HepG2 (cell line): ENCODE results near the gene AFAP1L2. TPM values are rescaled to one million over a fixed set of nuclear protein-coding genes. Genes with fewer than 3 reads are reported as not detected.

Experiments
- ATAC-seq: fragments of 200-7000 bp; cut with Tn5 transposase; 3 replicates; pipeline ENCODE4 v1.9.1; 2020; ENCODE audit warnings: mild to moderate bottlenecking, moderate library complexity
- BruUV-seq: library from RNA; stranded (reverse); fragments of 400-500 nt; replicated peaks from 2 replicates; lab custom pipeline; 2021; lab: Mats Ljungman, UMichigan
- CTCF ChIA-PET: fragments of 300-600 bp; formaldehyde crosslinking; extraction: SDS; loops from one replicate; lab custom pipeline; 2021; ENCODE audit warnings: low total read pairs, inconsistent platforms, low intra/inter-chr PET ratio; lab: Yijun Ruan, JAX
- POLR2A ChIA-PET: fragments of 350-600 bp; sonication (Branson Sonifier 250); formaldehyde crosslinking; loops from one replicate; lab custom pipeline; 2020; ENCODE audit warnings: antibody characterized with exemption, inconsistent platforms; lab: Yijun Ruan, JAX
- DNase-seq: peaks from one replicate; pipeline ENCODE4 v3.0.0-alpha.2; 2015; ENCODE audit warnings: low spot score
- FAIRE-seq: peaks from 3 replicates; lab custom pipeline; 2011; peaks lifted over from hg19 to GRCh38; lab: Jason Lieb, UNC
- H2AFZ ChIP-seq: one replicate; pipeline ENCODE4 v1.6.1; 2011; ENCODE audit warnings: low read length, inconsistent platforms
- H3K27ac ChIP-seq: fragments of 300-600 bp; 3 replicates; pipeline ENCODE4 v1.8.0; 2011; ENCODE audit warnings: mixed run types, mild to moderate bottlenecking, mixed read lengths, low read length, inconsistent platforms; ENCODE audit not compliant: insufficient read depth; ENCODE audit errors: extremely low read length
- H3K27me3 ChIP-seq, 2 experiments: fragments of 200-600 bp in 1 of 2; 2 replicates in 1 of 2; 3 replicates in 1 of 2; pipeline versions ENCODE4 v1.6.0 to v1.8.0; 2011; ENCODE audit warnings: low read length in 2 of 2, mild to moderate bottlenecking in 2 of 2, moderate library complexity in 2 of 2, inconsistent platforms in 1 of 2; ENCODE audit not compliant: insufficient read depth in 2 of 2, control insufficient read depth in 1 of 2
- H3K36me3 ChIP-seq, 2 experiments: fragments of 200-600 bp in 1 of 2; replicated peaks in 1 of 2; 2 replicates in 1 of 2; 3 replicates in 1 of 2; pipeline versions ENCODE4 v1.5.1 to v1.8.0; 2011; ENCODE audit warnings: low read length in 2 of 2, inconsistent platforms in 1 of 2; ENCODE audit not compliant: insufficient read depth in 2 of 2, control insufficient read depth in 1 of 2
- H3K4me1 ChIP-seq: 2 replicates; pipeline ENCODE4 v1.5.1; 2012; ENCODE audit warnings: low read length, inconsistent platforms; ENCODE audit not compliant: insufficient read depth
- H3K4me2 ChIP-seq: 2 replicates; pipeline ENCODE4 v1.6.0; 2011; ENCODE audit warnings: low read depth, low read length, inconsistent platforms
- H3K4me3 ChIP-seq, 3 experiments: fragments of 200-600 bp in 1 of 3; sonication (generic), shearing (Covaris generic) in 1 of 3; replicated peaks in 1 of 3; 2 replicates each; pipeline ENCODE4 v1.5.1; 2011 to 2016; ENCODE audit warnings: low read length in 3 of 3, inconsistent platforms in 2 of 3, low read depth in 2 of 3, mild to moderate bottlenecking in 2 of 3, control low read depth in 1 of 3, mixed read lengths in 1 of 3; ENCODE audit not compliant: insufficient read depth in 1 of 3
- H3K79me2 ChIP-seq: one replicate; pipeline ENCODE4 v1.6.1; 2011; ENCODE audit warnings: low read length, inconsistent platforms; ENCODE audit not compliant: insufficient read depth
- H3K9ac ChIP-seq: 2 replicates; pipeline ENCODE4 v1.6.0; 2011; ENCODE audit warnings: mild to moderate bottlenecking, low read depth, low read length, inconsistent platforms; ENCODE audit not compliant: insufficient read depth
- H3K9me3 ChIP-seq: 2 replicates; pipeline ENCODE4 v1.5.1; 2012; ENCODE audit warnings: mild to moderate bottlenecking, low read length
- H4K20me1 ChIP-seq: 2 replicates; pipeline ENCODE4 v1.6.0; 2011; ENCODE audit warnings: inconsistent platforms, mild to moderate bottlenecking, low read length, moderate library complexity; ENCODE audit not compliant: insufficient read depth
- ATF5 ChIP-seq: sonication (generic); formaldehyde crosslinking; IDR thresholded peaks from 2 replicates; pipeline ENCODE4 v1.4.0; 2020; ENCODE audit warnings: mild to moderate bottlenecking, low read depth, missing genetic modification reagents
- CBX1 ChIP-seq: IDR thresholded peaks from one replicate; pipeline ENCODE4 v1.6.1; 2016; ENCODE audit warnings: antibody characterized with exemption, low read depth
- EED ChIP-seq: sonication (generic); formaldehyde crosslinking; IDR thresholded peaks from 2 replicates; pipeline ENCODE4 v1.5.0; 2020; ENCODE audit warnings: mild to moderate bottlenecking, missing genetic modification reagents
- FOXK1 ChIP-seq: sonication (generic); formaldehyde crosslinking; IDR thresholded peaks from 2 replicates; pipeline ENCODE4 v1.4.0; 2020; ENCODE audit warnings: low read depth, missing genetic modification reagents, borderline replicate concordance
- KAT8 ChIP-seq: IDR thresholded peaks from 2 replicates; pipeline ENCODE4 v1.6.1; 2016; ENCODE audit warnings: missing genetic modification reagents, missing compliant biosample characterization
- KLF9 ChIP-seq: IDR thresholded peaks from 2 replicates; pipeline ENCODE4 v1.6.1; 2016; ENCODE audit warnings: low read depth
- ZBTB26 ChIP-seq: IDR thresholded peaks from 2 replicates; pipeline ENCODE4 v1.6.1; 2016; ENCODE audit warnings: missing compliant biosample characterization, missing genetic modification reagents, borderline replicate concordance
- ZBTB34 ChIP-seq: sonication (generic); formaldehyde crosslinking; IDR thresholded peaks from 2 replicates; pipeline ENCODE4 v1.8.0; 2022; ENCODE audit warnings: mild to moderate bottlenecking, missing genetic modification reagents
- ZNF414 ChIP-seq: sonication (generic); formaldehyde crosslinking; IDR thresholded peaks from 2 replicates; pipeline ENCODE4 v1.5.0; 2020; ENCODE audit warnings: missing genetic modification reagents
- ZNF510 ChIP-seq: sonication (generic); formaldehyde crosslinking; IDR thresholded peaks from 2 replicates; pipeline ENCODE4 v1.4.0; 2020; ENCODE audit warnings: low read depth, mild to moderate bottlenecking, missing genetic modification reagents
- ZNF720 ChIP-seq: sonication (generic); formaldehyde crosslinking; IDR thresholded peaks from 2 replicates; pipeline ENCODE4 v1.4.0; 2020; ENCODE audit warnings: missing genetic modification reagents
- WGBS: methylation state at CpG from one replicate; pipeline ENCODE4 v1.1.6; 2017; ENCODE audit warnings: low lambda C conversion rate; 5-methylcytosine and 5-hydroxymethylcytosine counted together
- in situ Hi-C: cut with HindIII; loops from 2 replicates; pipeline ENCODE4 v1.10.0; 2017; ENCODE audit warnings: low pct_unique_long_range_greater_than_20kb; ENCODE audit not compliant: extremely low pct_ligation_motif_present
- intact Hi-C: fragments of 100-400 bp; cut with micrococcal nuclease; formaldehyde crosslinking; loops from one replicate; pipeline ENCODE4 v1.10.0; 2022; ENCODE audit not compliant: unreplicated experiment
- polyA plus RNA-seq, 8 experiments: library from polyadenylated mRNA; depleted of rRNA in 3 of 8; stranded (reverse) in 7 of 8; unstranded in 1 of 8; fragments of >200 nt; fragmentation: Illumina TruSeq in 4 of 8; extraction: Trizol in 4 of 8; gene quantifications; 2 replicates each; pipeline versions ENCODE4 v1.2.1 to v1.2.3, GENCODE V29; 2011 to 2016; ENCODE audit warnings: low read depth in 4 of 8, missing spikeins in 1 of 8, mixed read lengths in 1 of 8; ENCODE audit not compliant: insufficient read depth in 1 of 8
- total RNA-seq, 5 experiments: library from RNA; depleted of rRNA; stranded (reverse); fragments of >200 nt; fragmentation: Illumina TruSeq; extraction: Trizol; gene quantifications; 2 replicates each; pipeline ENCODE4 v1.2.3, GENCODE V29; 2016; ENCODE audit warnings: low read depth in 1 of 5

Gene AFAP1L2
- total and polyA plus RNA-seq, 2 of the 13 experiments (the other 11 are each of a cell fraction or from before 2014, with no cell fraction given): not detected

- TF ChIP-seq ZBTB34: no peak
- TF ChIP-seq FOXK1: no peak
- TF ChIP-seq ZNF510: no peak
These were observed 91.2 kb downstream of the AFAP1L2 start (continued) for GRCh38 chr10:114313139-114313538.

DNA sequence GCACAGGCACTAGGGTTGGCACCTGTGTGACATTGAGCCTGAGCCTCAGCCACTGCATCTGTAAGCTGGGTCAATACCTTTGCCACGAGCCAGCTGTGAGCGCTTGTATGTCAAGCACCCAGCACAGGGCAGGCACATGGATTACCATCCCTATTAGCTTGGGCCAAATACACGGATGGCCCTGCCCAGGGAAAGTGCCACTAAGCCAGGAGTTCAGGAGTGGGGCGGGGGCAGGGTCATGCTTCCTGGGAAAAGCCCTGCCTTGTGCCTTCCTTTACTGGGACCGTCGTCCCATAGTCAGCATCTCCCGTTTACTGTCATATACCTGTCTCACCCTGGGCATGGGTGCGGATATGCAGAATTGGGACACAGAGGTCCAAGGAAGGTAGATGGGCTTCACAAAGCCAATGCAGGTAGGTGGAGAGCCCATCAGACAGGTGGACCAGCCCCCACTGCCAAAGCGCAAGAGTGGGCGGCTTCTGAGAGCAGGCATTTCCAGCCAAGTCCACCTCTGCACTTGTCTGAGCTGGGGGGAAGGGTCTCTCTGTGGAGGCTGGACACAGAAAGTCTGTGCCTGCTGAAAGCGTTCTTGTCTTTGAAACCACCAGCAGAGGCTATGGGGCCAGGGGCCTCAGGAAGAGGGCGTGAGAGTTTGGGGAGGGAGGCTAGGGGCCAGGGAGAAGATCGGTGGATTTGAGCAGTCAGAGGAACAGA lies 92.6 kb downstream of the AFAP1L2 start:
- H3K36me3 ChIP-seq: no peaks in the 10 kb centered on the region
- 65% methylated on average over 8 of the region's 13 CpGs for WGBS
- H3K27ac ChIP-seq: no peak overlapping the region
- H4K20me1 ChIP-seq: no peaks in the 10 kb centered on the region
- H2AFZ ChIP-seq: no peak overlapping the region
- no peak overlapping the region for H3K4me3 ChIP-seq
- FAIRE-seq (no peak), ATAC-seq (no peak), DNase-seq (no peak)
- no peaks in the 10 kb centered on the region for H3K9me3 ChIP-seq
- H3K27me3 ChIP-seq: peaks cover 6 to 61% of the 10 kb centered on the region in 2 experiments
- no TSS peak for BruUV-seq
- H3K9ac ChIP-seq: no peak overlapping the region
- no peak for TF ChIP-seq ATF5 (CRISPR knock-in tag)
- no peak for TF ChIP-seq ZNF720
- no peak for TF ChIP-seq ZNF414 (CRISPR knock-in tag)
- TF ChIP-seq KAT8: no peak
- TF ChIP-seq ZBTB26 (CRISPR knock-in tag): no peak
- no peak for TF ChIP-seq KLF9
- no peak for TF ChIP-seq EED
- no peak for TF ChIP-seq CBX1
- intact Hi-C loops (no loop called here), in situ Hi-C loops (loop anchor here (25.0 kb wide), 1 partner anchor 826 kb away; no protein-coding TSS in a partner anchor)
- no peaks in the 10 kb centered on the region for H3K4me1 ChIP-seq
- ChIA-PET CTCF (no interaction called here), POLR2A (no interaction called here)
- no peak overlapping the region for H3K4me2 ChIP-seq
- no peaks in the 10 kb centered on the region for H3K79me2 ChIP-seq
